Measurements from ENCODE around the gene UBAC2.

GRCh38 chr13:99345345-99345744, 144.7 kb downstream of the UBAC2 start:
- TF ChIP-seq CTCF (conservative IDR thresholded peaks at IDR 0.05; ENCODE audit: low read depth, low read length) (no peak), POLR2A (IDR thresholded peaks at IDR 0.05; ENCODE audit: low read depth, low read length) (no peak), SMC3 (IDR thresholded peaks at IDR 0.05; ENCODE audit: low read depth, low read length) (no peak)

Data from IMR-90 (cell line).